ENCODE measurements around the gene JMJD1C.

DNA sequence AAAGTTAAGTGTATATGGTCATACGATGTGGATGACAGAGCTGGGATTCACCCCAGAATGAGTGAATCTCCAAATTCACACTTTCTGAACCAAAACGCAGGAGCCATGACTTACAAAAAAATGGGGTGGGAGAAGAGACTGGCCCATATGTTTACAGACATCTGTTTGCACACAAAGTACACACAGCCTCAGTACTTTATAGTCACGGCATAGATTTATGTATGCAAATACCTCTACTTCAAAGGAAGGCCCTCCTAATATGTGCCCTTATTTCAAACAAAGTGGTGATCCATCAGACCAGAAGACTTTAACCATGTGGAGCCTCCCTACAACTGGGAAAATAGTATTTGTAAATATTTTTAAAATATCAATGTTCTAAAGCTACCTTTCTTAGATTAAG lies 22.2 kb upstream of the JMJD1C start:
- TF ChIP-seq, protein P1, sequence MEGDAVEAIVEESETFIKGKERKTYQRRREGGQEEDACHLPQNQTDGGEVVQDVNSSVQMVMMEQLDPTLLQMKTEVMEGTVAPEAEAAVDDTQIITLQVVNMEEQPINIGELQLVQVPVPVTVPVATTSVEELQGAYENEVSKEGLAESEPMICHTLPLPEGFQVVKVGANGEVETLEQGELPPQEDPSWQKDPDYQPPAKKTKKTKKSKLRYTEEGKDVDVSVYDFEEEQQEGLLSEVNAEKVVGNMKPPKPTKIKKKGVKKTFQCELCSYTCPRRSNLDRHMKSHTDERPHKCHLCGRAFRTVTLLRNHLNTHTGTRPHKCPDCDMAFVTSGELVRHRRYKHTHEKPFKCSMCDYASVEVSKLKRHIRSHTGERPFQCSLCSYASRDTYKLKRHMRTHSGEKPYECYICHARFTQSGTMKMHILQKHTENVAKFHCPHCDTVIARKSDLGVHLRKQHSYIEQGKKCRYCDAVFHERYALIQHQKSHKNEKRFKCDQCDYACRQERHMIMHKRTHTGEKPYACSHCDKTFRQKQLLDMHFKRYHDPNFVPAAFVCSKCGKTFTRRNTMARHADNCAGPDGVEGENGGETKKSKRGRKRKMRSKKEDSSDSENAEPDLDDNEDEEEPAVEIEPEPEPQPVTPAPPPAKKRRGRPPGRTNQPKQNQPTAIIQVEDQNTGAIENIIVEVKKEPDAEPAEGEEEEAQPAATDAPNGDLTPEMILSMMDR (IDR thresholded peaks at IDR 0.05; ENCODE audit: low read depth, low read length, poor library complexity, severe bottlenecking) = no peak
- TF ChIP-seq EZH2phosphoT487 (IDR thresholded peaks at IDR 0.05; ENCODE audit: borderline replicate concordance, low read length) = no peak
